Body of pancreas (tissue), 4 donors: ENCODE data around the gene GNPDA2. TPM values are rescaled to one million over a fixed set of nuclear protein-coding genes. Genes with fewer than 3 reads are reported as not detected.

ENCODE experiments used
- ATAC-seq: fragments of 150-250 bp; one replicate; pipeline ENCODE4 v1.9.1; 2016
- DNase-seq, 4 donors: peaks; one replicate each; pipeline ENCODE4 v3.0.0-alpha.2; 2019
- H3K27ac ChIP-seq, 4 donors: fragments of 200-600 bp; sonication (generic); 1 replicate in 3 of 4; 2 replicates in 1 of 4; pipeline versions ENCODE4 v1.5.1 to v1.6.1; 2016 to 2019; ENCODE audit warnings: mild to moderate bottlenecking in 1 of 4, mixed read lengths in 1 of 4, moderate library complexity in 1 of 4
- H3K27me3 ChIP-seq, 2 donors: fragments of 200-600 bp; sonication (generic); one replicate each; pipeline ENCODE4 v1.6.0; 2016; ENCODE audit warnings: mild to moderate bottlenecking in 1 of 2
- H3K36me3 ChIP-seq, 2 donors: fragments of 200-600 bp; sonication (generic); replicated peaks in 1 of 2; 2 replicates each; pipeline ENCODE4 v1.5.1; 2016; ENCODE audit warnings: low read depth in 2 of 2; ENCODE audit not compliant: insufficient read depth in 1 of 2
- H3K4me1 ChIP-seq: fragments of 200-600 bp; sonication (generic); one replicate; pipeline ENCODE4 v1.6.0; 2016
- H3K4me3 ChIP-seq, 2 donors: fragments of 200-600 bp; sonication (generic); 1 replicate in 1 of 2; 2 replicates in 1 of 2; pipeline ENCODE4 v1.5.1; 2016 to 2019
- H3K9me3 ChIP-seq, 3 donors: fragments of 200-600 bp; sonication (generic); 1 replicate in 2 of 3; 2 replicates in 1 of 3; pipeline ENCODE4 v1.5.1; 2016
- POLR2A ChIP-seq, 3 donors: fragments of 450-650 bp; IDR thresholded peaks; one replicate each; pipeline ENCODE4 v1.6.1; 2016; ENCODE audit warnings: antibody characterized with exemption in 3 of 3, mild to moderate bottlenecking in 2 of 3
- WGBS, 2 donors: methylation state at CpG; one replicate each; pipeline ENCODE4 v1.1.5; 2017; 5-methylcytosine and 5-hydroxymethylcytosine counted together
- intact Hi-C: fragments of 100-400 bp; cut with DNase I; formaldehyde crosslinking; loops from one replicate; pipeline ENCODE4 v1.15.1; 2023
- total RNA-seq, 2 donors: library from RNA; depleted of rRNA; stranded (reverse); fragments of >200 nt; gene quantifications; one replicate each; pipeline ENCODE4 v1.1.0, GENCODE V29; 2016
- TF ChIP-seq, protein P1 (sequence below), 7 experiments: fragments of 450-650 bp in 4 of 7; fragments of 200-600 bp in 3 of 7; sonication (generic) in 3 of 7; IDR thresholded peaks; one replicate each; pipeline ENCODE4 v1.5.1; 2016 to 2019; ENCODE audit warnings: antibody characterized with exemption in 7 of 7

GNPDA2 gene
- total RNA-seq, 2 donors from 2014 or later = 8.6 to 17.6 TPM

DNA sequence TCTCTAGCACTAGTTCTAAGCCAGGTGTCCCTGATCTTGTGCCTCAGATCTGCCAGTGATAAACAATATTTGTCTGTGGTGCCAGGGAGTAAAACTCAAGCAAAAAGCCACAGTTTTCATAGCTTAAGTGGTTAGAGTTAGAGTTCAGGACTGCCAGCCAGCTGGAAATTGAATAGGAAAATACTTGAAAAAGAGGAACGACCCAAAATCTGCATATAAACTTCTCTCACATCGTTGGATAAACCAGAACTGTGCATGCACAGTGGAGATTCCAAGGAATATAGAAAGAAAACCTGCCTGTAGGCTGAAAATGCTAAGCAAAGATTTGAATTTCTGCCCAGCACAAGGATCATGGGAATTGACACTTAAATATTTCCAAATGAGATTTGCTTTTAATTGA is 35.0 kb upstream of the GNPDA2 start:
- intact Hi-C loops = no loop called here
- no peak for ATAC-seq
- H3K9me3 ChIP-seq = no peaks in the 10 kb centered on the region
- H3K4me3 ChIP-seq = no peak overlapping the region
- no peaks in the 10 kb centered on the region for H3K36me3 ChIP-seq
- DNase-seq = no peak
- no peak overlapping the region for H3K27ac ChIP-seq
- no peak for TF ChIP-seq POLR2A (IDR thresholded peaks at IDR 0.05)
- TF ChIP-seq, protein P1, sequence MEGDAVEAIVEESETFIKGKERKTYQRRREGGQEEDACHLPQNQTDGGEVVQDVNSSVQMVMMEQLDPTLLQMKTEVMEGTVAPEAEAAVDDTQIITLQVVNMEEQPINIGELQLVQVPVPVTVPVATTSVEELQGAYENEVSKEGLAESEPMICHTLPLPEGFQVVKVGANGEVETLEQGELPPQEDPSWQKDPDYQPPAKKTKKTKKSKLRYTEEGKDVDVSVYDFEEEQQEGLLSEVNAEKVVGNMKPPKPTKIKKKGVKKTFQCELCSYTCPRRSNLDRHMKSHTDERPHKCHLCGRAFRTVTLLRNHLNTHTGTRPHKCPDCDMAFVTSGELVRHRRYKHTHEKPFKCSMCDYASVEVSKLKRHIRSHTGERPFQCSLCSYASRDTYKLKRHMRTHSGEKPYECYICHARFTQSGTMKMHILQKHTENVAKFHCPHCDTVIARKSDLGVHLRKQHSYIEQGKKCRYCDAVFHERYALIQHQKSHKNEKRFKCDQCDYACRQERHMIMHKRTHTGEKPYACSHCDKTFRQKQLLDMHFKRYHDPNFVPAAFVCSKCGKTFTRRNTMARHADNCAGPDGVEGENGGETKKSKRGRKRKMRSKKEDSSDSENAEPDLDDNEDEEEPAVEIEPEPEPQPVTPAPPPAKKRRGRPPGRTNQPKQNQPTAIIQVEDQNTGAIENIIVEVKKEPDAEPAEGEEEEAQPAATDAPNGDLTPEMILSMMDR (IDR thresholded peaks at IDR 0.05) = no peak
- H3K4me1 ChIP-seq = no peaks in the 10 kb centered on the region
- H3K27me3 ChIP-seq = no peaks in the 10 kb centered on the region
- 26 to 27% methylated on average over 2 of the region's 2 CpGs for WGBS, 2 donors

DNA sequence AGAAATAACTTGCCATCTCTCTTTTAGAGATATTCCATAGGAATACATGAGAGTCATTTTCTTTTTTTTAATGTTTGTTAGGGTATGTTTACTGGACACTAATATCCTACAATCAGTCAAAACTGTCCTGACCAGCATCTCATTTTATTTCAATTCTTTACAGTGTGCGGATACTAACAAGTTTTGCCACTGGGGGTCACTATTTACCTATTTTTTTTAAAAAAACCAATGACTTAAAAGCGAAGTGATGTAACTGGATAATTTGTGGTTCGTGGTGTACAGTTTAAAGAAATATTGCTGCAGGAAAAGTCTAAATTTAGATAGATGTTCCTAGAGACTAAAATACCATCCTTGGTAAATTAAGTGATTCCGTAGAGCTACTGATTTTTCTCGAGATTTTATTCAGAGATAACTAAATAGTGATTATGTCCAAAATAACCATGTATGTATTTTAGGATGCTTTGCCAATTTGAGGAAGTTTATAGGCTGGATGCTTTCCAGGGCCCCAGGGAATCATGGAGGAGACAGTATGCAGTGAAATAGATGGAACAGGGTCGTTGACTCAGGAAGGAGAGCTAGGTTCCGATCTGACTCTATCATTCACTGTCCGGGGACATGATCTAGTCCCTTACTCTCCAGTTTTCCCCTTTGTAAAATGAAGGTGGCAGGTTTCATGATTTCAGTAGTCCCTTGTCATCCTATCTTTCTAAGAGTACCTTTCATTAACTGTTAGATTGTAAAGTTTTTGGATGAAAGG is 34.0 kb upstream of the GNPDA2 start:
- Histone ChIP-seq H3K27me3 (no peaks in the 10 kb centered on the region), H3K4me3 (no peak overlapping the region)
- DNase-seq = peak in 2 of 4 donors; percentile 7 to 15

DNA sequence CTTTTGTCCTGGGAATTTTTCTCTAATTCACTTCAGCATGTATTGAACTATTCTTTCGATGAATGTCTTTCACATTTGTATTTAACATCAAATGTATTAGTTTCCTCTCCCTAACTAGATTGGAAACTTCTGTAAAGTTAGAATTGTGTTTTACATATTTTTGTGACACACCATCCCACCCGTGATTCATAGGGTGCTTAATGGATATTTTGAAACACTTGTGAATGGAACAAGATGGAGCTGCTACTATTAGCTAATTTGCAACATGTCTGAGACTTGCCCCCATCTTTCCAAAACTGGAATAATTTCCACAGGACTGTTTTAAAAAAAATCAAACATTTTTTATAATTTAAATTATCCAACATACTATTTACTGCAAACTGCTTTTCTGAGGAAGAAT is 30.2 kb upstream of the GNPDA2 start:
- TF ChIP-seq POLR2A (IDR thresholded peaks at IDR 0.05) = no peak
- TF ChIP-seq, protein P1 (IDR thresholded peaks at IDR 0.05) = no peak
- H3K27me3 ChIP-seq = no peaks in the 10 kb centered on the region
- no peaks in the 10 kb centered on the region for H3K9me3 ChIP-seq
- ATAC-seq (no peak), DNase-seq (no peak)
- 68 to 83% methylated on average over 2 of the region's 2 CpGs for WGBS, 2 donors
- no peaks in the 10 kb centered on the region for H3K36me3 ChIP-seq
- no peak overlapping the region for H3K27ac ChIP-seq
- intact Hi-C loops = no loop called here
- H3K4me1 ChIP-seq = no peaks in the 10 kb centered on the region
- no peak overlapping the region for H3K4me3 ChIP-seq

More for the DNA sequence above, 34.0 kb upstream of the GNPDA2 start:
- Histone ChIP-seq H3K4me1 (no peaks in the 10 kb centered on the region), H3K36me3 (no peaks in the 10 kb centered on the region), H3K27ac (no peak overlapping the region), H3K9me3 (no peaks in the 10 kb centered on the region)
- peak; percentile 56 for ATAC-seq
- TF ChIP-seq, protein P1 (IDR thresholded peaks at IDR 0.05) = peak in 6 of 7 experiments; percentile 16 to 54 (median 46)
- TF ChIP-seq POLR2A (IDR thresholded peaks at IDR 0.05) = no peak
- WGBS, 2 donors = 24 to 28% methylated on average over 8 of the region's 8 CpGs
- intact Hi-C loops = no loop called here

DNA sequence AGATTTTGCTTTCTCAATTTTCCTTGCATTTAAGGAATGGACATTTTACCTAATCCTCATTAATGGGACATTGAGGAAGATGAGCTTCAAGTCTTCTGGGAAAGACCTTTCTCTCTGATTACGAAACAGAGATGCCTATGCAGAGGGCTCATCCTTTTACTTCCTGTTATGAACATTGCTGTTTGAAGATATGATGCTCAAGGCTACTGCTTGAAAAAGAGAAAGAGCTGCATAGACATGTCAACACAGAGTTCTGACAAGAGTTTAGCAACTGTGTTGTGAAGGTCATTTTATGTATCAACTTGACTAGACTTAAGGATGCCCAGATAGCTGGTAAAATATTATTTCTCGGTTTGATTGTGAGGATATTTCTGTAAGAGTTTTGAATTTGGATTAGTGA is 13.8 kb upstream of the GNPDA2 start:
- Histone ChIP-seq H3K4me1 (no peaks in the 10 kb centered on the region), H3K27me3 (no peaks in the 10 kb centered on the region), H3K9me3 (no peaks in the 10 kb centered on the region), H3K36me3 (no peaks in the 10 kb centered on the region), H3K27ac (no peak overlapping the region), H3K4me3 (no peak overlapping the region)
- 73 to 77% methylated on average over 2 of the region's 2 CpGs for WGBS, 2 donors
- intact Hi-C loops = no loop called here
- DNase-seq (no peak), ATAC-seq (no peak)
- TF ChIP-seq POLR2A (IDR thresholded peaks at IDR 0.05) = no peak
- TF ChIP-seq, protein P1 (IDR thresholded peaks at IDR 0.05) = no peak

DNA sequence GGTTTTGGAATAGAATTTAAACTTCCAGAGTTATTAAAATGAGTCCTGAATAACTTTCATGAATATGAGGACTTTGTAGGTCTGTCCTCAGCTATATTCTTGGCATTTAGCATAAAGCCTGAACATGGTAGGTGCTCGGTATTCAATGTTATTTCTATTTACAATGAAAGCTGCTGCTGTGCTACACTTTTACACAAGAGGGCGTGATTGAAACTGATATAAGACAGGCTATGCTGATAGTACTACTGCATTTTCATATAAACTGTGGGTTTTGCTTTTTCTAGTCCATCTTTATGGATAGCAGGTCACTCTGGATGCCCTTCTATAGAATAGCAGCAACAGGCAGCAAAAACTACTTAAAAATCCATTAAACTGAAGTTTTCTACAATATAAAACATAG is 12.3 kb upstream of the GNPDA2 start:
- ATAC-seq = no peak
- DNase-seq = peak in 1 of 4 donors; percentile 24
- 29 to 35% methylated on average over 2 of the region's 2 CpGs for WGBS, 2 donors
- no peak for TF ChIP-seq POLR2A (IDR thresholded peaks at IDR 0.05)
- TF ChIP-seq, protein P1 (IDR thresholded peaks at IDR 0.05) = peak in 3 of 7 experiments; percentile 7 to 39 (median 16)
- Histone ChIP-seq H3K27me3 (no peaks in the 10 kb centered on the region), H3K4me1 (no peaks in the 10 kb centered on the region), H3K27ac (no peak overlapping the region), H3K36me3 (no peaks in the 10 kb centered on the region), H3K9me3 (no peaks in the 10 kb centered on the region), H3K4me3 (no peak overlapping the region)
- intact Hi-C loops = no loop called here
